ENCODE measurements around the gene DLGAP4. TPM values are rescaled to one million over a fixed set of nuclear protein-coding genes. Genes with fewer than 3 reads are reported as not detected.

DLGAP4 gene
- total and polyA plus RNA-seq, 2 experiments from 2014 or later = 14.3 to 68.1 TPM

GRCh38 chr20:36331209-36331608 is 25.1 kb downstream of the DLGAP4 start:
- 9 to 14% methylated on average over 7 of the region's 7 CpGs for WGBS, 2 experiments (ENCODE audit: low coverage in 1 of 2, low lambda C conversion rate in 2 of 2, missing lambda C conversion rate in 2 of 2)
- H2AFZ ChIP-seq = no peak overlapping the region
- H3K9ac ChIP-seq = no peak overlapping the region
- peaks cover 50% of the 10 kb centered on the region for H3K27me3 ChIP-seq (replicated peaks; ENCODE audit: insufficient read depth)
- no peak overlapping the region for H3K4me2 ChIP-seq (ENCODE audit: unreplicated experiment)
- H4K20me1 ChIP-seq (ENCODE audit: insufficient read depth) = no peaks in the 10 kb centered on the region
- no peaks in the 10 kb centered on the region for H3K9me2 ChIP-seq (ENCODE audit: insufficient read depth)
- TF ChIP-seq EZH2phosphoT487 (IDR thresholded peaks at IDR 0.05; ENCODE audit: insufficient read depth, low read depth) = no peak
- no peak for TF ChIP-seq EZH2 (IDR thresholded peaks at IDR 0.05; ENCODE audit: insufficient read depth, poor library complexity, severe bottlenecking)
- no peaks in the 10 kb centered on the region for H3F3A ChIP-seq (ENCODE audit: insufficient read depth)
- H3K36me3 ChIP-seq (ENCODE audit: low read depth) = no peaks in the 10 kb centered on the region
- no peaks in the 10 kb centered on the region for H3K9me3 ChIP-seq (ENCODE audit: low read depth)
- no peaks in the 10 kb centered on the region for H3K4me1 ChIP-seq (ENCODE audit: insufficient read depth)
- no peak overlapping the region for H3K27ac ChIP-seq
- H3K4me3 ChIP-seq = no peak overlapping the region
- no peaks in the 10 kb centered on the region for H3K79me2 ChIP-seq (ENCODE audit: insufficient read depth)
- no peak for DNase-seq
- in situ Hi-C loops (cut with MboI) = no loop called here

- H3K27ac ChIP-seq = no peak overlapping the region
- H3F3A ChIP-seq (ENCODE audit: insufficient read depth) = no peaks in the 10 kb centered on the region
- no peaks in the 10 kb centered on the region for H3K9me2 ChIP-seq (ENCODE audit: insufficient read depth)
- H3K4me3 ChIP-seq = no peak overlapping the region
- H3K4me2 ChIP-seq (ENCODE audit: unreplicated experiment) = no peak overlapping the region
- H3K9me3 ChIP-seq (ENCODE audit: low read depth) = no peaks in the 10 kb centered on the region
- DNase-seq = no peak
- H3K79me2 ChIP-seq (ENCODE audit: insufficient read depth) = no peaks in the 10 kb centered on the region
- TF ChIP-seq EZH2phosphoT487 (IDR thresholded peaks at IDR 0.05; ENCODE audit: insufficient read depth, low read depth) (no peak), EZH2 (IDR thresholded peaks at IDR 0.05; ENCODE audit: insufficient read depth, poor library complexity, severe bottlenecking) (no peak)
- H2AFZ ChIP-seq = no peak overlapping the region
- no peaks in the 10 kb centered on the region for H3K4me1 ChIP-seq (ENCODE audit: insufficient read depth)
- H3K9ac ChIP-seq = no peak overlapping the region
- 62 to 66% methylated on average over 5 of the region's 5 CpGs for WGBS, 2 experiments (ENCODE audit: low coverage in 1 of 2, low lambda C conversion rate in 2 of 2, missing lambda C conversion rate in 2 of 2)
- no peaks in the 10 kb centered on the region for H4K20me1 ChIP-seq (ENCODE audit: insufficient read depth)
- peaks cover 52% of the 10 kb centered on the region for H3K27me3 ChIP-seq (replicated peaks; ENCODE audit: insufficient read depth)
- no peaks in the 10 kb centered on the region for H3K36me3 ChIP-seq (ENCODE audit: low read depth)
- in situ Hi-C loops (cut with MboI) = no loop called here
These were observed 27.7 kb downstream of the DLGAP4 start for GRCh38 chr20:36333841-36334240.

- in situ Hi-C loops (cut with MboI) = no loop called here
- Histone ChIP-seq H3K4me3 (no peak overlapping the region), H2AFZ (no peak overlapping the region), H3K79me2 (ENCODE audit: insufficient read depth) (no peaks in the 10 kb centered on the region), H3F3A (ENCODE audit: insufficient read depth) (no peaks in the 10 kb centered on the region), H4K20me1 (ENCODE audit: insufficient read depth) (no peaks in the 10 kb centered on the region), H3K4me2 (ENCODE audit: unreplicated experiment) (no peak overlapping the region), H3K36me3 (ENCODE audit: low read depth) (no peaks in the 10 kb centered on the region), H3K9ac (no peak overlapping the region), H3K4me1 (ENCODE audit: insufficient read depth) (no peaks in the 10 kb centered on the region), H3K9me3 (ENCODE audit: low read depth) (no peaks in the 10 kb centered on the region), H3K9me2 (ENCODE audit: insufficient read depth) (no peaks in the 10 kb centered on the region), H3K27ac (no peak overlapping the region), H3K27me3 (replicated peaks; ENCODE audit: insufficient read depth) (peaks cover 52% of the 10 kb centered on the region)
- 29 to 33% methylated on average over 20 of the region's 20 CpGs for WGBS, 2 experiments (ENCODE audit: low coverage in 1 of 2, low lambda C conversion rate in 2 of 2, missing lambda C conversion rate in 2 of 2)
- TF ChIP-seq EZH2 (IDR thresholded peaks at IDR 0.05; ENCODE audit: insufficient read depth, poor library complexity, severe bottlenecking) (no peak), EZH2phosphoT487 (IDR thresholded peaks at IDR 0.05; ENCODE audit: insufficient read depth, low read depth) (no peak)
- DNase-seq = no peak
These were observed 28.4 kb downstream of the DLGAP4 start for GRCh38 chr20:36334281-36335205.

GRCh38 chr20:36335206-36335870 is 29.2 kb downstream of the DLGAP4 start:
- Histone ChIP-seq H3K9me2 (ENCODE audit: insufficient read depth) (no peaks in the 10 kb centered on the region), H3K9ac (no peak overlapping the region), H3K4me3 (no peak overlapping the region), H3K4me1 (ENCODE audit: insufficient read depth) (no peaks in the 10 kb centered on the region), H3F3A (ENCODE audit: insufficient read depth) (no peaks in the 10 kb centered on the region), H3K27me3 (replicated peaks; ENCODE audit: insufficient read depth) (peaks cover 52% of the 10 kb centered on the region), H3K79me2 (ENCODE audit: insufficient read depth) (no peaks in the 10 kb centered on the region), H3K9me3 (ENCODE audit: low read depth) (no peaks in the 10 kb centered on the region), H3K27ac (no peak overlapping the region), H2AFZ (no peak overlapping the region), H3K4me2 (ENCODE audit: unreplicated experiment) (no peak overlapping the region), H3K36me3 (ENCODE audit: low read depth) (no peaks in the 10 kb centered on the region), H4K20me1 (ENCODE audit: insufficient read depth) (no peaks in the 10 kb centered on the region)
- WGBS, 2 experiments (ENCODE audit: low coverage in 1 of 2, low lambda C conversion rate in 2 of 2, missing lambda C conversion rate in 2 of 2) = 54 to 58% methylated on average over 12 of the region's 12 CpGs
- in situ Hi-C loops (cut with MboI) = no loop called here
- TF ChIP-seq EZH2 (IDR thresholded peaks at IDR 0.05; ENCODE audit: insufficient read depth, poor library complexity, severe bottlenecking) (no peak), EZH2phosphoT487 (IDR thresholded peaks at IDR 0.05; ENCODE audit: insufficient read depth, low read depth) (no peak)
- DNase-seq = no peak
